ENCODE results near the gene LINGO3.

Gene LINGO3

DNA sequence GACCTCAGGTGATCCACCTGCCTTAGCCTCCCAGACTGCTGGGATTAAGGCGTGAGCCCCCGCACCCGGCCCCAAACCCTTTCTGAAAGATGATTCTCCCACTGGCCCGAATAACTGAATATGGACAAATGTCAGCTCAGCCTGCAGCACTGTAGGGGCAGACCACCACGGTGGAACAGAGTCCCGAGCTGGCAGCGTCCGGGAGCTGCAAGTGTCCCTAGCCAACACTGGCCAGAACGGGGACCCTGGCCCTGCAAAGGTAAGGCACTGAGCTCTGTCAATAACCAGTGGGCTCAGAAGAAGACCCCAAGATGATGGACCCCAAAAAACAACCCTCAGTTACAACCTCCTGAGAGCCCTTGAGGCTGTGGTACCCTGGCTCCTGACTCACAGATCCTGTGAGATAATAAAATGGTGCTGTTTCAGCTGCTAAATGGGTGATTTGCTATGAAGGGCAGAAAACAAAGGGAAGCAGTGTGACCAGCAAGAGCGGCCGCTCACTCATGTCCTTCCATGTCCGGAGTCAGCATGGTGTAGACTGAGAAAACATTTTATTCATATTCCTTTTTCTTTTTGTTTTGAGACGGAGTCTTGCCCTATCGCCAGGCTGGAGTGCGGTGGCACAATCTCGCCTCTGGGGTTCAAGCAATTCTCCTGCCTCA, 18.9 kb upstream of the LINGO3 start:
- no peak for DNase-seq (ENCODE audit: low read depth)

DNA sequence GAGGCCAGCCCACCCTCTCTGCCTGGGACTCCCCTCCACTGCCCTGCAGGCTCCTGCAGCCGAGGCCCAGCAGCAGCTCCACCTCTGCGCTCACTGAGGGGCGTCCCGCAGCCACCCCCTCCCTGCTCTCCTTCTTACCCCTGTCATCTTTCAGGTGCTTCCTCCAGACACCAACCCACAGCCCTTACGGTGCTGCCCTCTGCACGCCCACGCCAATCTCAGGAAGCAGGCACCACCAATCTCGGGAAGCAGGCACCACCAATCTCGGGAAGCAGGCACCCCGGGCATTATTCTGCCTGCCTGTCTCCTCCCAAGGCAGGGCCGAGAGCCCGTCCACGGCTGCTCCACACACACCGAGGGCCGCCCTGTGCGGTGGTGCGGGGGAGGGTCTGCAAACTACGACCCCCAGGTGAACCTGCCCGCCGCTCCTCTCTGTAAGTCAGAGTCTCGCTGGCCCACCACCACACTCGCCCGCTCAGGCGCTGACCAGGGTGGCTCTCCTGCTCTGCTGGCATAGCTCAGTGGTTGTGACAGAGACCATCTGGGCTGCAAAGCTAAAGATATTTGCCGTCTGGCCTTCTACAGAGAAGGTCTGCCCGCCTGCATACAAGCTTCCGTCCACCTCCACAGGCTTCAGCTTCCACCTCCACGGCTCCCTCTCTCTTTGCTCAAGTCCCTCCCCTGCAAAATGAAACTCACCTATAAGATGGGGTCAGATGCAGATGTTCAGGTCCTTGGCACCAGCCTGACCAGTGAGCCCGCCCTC, 17.5 kb upstream of the LINGO3 start:
- no peak for DNase-seq (ENCODE audit: low read depth)

- no peak for DNase-seq (ENCODE audit: low read depth)
Observed at GRCh38 chr19:2324220-2324948, 16.4 kb upstream of the LINGO3 start.

- no peak for DNase-seq (ENCODE audit: low read depth)
Observed at GRCh38 chr19:2323707-2324106, 15.8 kb upstream of the LINGO3 start.

DNA sequence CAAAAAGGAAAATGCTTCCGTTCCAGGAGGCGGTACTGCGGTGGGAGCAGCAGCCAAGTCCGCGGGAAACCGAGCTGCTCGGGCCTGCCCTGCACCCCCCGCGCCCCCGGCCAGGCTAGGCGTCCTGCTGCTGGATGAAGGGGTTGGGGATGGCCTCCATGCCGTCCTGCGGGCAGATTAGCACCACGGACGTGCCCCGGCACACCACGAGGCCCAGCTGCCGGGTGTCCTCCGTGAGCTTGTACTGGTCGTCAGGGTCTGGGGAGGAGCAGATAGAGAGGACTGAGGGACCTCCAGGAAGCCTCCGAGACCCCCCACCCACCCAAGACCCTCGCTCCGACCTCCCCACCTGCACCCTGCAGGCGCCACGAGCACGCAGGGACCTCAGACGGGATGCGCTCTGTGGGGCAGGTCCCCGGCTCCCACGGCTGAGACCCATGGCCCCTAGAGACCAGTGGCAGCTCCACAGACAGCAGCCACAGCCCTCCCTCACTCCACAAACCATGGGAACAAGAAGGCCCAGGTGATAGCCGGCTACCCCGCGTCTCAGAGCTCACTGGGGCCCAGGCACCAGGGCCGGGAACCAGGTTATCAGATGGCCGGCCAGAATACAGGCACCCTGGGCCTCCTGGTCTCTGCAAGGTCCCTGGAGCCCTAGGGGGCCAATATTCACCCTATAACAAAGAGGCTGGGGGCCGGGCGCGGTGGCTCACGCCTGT, 13.8 kb upstream of the LINGO3 start:
- no peak for DNase-seq (ENCODE audit: low read depth)

- DNase-seq (ENCODE audit: low read depth): no peak
Observed at GRCh38 chr19:2320939-2321338, 13.0 kb upstream of the LINGO3 start.

- no peak for DNase-seq (ENCODE audit: low read depth)
Observed at GRCh38 chr19:2320049-2320448, 12.1 kb upstream of the LINGO3 start.

DNA sequence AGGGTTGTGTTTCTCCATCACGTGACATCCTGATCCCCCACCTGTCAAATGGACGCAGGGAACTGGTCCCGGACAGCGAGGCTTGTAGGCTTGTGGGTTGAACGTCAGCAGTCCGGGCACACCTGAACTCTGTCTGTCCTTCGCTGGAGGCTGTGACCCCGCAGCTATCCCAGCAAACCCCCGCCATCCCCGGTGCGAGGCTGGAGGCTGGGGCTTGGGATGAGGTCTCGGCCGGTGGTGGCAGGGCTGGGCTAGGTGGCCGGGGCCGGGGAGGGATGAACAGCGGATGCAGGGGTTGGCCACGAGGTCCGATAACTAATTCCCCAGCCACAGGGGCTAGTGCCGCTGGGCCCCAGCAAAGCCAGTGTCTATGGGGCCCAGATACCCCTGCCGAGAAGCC, 11.6 kb upstream of the LINGO3 start:
- DNase-seq (ENCODE audit: low read depth): no peak

DNA sequence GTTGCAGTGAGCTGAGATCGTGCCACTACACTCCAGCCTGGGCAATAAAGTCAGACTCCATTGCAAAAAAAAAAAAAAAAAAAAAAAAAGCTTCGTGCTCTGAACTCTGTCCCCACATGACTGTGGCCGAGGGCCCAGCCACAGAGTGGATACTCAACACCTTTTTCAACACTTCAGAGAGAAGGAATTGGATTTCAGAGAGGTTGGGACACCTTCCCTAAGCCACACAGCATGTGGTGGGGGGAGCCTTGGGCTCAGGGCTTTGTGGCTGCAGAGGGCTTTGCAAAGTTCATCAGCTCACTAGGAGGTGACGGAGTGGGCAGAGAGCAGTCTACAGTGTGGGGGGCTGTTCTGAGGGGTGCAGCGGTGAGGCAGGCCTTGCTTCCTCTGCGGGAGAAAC, 11.0 kb upstream of the LINGO3 start:
- no peak for DNase-seq (ENCODE audit: low read depth)

DNA sequence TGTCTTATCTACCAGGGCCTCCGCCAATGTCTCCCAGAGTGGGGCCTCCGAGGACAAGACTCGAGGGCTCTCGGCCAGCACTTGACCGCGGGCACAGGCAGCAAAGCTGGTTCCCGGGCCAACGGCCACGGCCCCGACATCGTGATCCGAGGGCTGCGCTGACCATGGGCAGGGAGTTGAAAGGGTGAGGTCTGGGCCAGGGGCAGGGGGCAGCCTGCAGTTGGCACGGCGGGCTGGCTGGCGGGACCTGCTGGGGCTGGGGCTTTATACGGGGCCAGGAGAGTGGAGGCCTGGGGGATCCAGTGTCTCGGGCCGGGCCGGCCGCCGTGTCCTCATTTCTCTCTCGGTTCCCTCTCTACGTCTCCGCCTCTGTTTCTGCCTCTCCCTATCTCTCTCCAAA, 9.8 kb upstream of the LINGO3 start:
- DNase-seq (ENCODE audit: low read depth): no peak

DNA sequence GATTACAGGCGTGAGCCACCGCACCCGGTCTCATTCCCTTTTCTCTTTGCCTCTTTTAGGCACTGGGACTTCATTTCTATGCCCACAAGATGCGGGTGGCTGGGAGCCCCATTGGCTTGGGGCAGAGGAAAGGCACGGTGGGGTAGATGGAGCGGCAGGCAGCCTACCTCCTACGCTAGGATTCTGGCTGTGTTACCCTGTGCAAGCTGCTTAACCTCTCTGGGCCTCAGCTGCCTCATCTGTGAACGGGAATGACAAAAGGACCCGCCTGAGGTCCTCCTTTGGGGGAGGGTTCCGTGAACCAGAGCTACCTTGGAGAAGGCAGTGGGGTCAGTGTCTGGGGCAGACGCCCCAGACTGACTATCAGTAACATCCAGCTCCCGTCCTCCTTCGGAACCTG, 9.3 kb upstream of the LINGO3 start:
- DNase-seq (ENCODE audit: low read depth): no peak

DNA sequence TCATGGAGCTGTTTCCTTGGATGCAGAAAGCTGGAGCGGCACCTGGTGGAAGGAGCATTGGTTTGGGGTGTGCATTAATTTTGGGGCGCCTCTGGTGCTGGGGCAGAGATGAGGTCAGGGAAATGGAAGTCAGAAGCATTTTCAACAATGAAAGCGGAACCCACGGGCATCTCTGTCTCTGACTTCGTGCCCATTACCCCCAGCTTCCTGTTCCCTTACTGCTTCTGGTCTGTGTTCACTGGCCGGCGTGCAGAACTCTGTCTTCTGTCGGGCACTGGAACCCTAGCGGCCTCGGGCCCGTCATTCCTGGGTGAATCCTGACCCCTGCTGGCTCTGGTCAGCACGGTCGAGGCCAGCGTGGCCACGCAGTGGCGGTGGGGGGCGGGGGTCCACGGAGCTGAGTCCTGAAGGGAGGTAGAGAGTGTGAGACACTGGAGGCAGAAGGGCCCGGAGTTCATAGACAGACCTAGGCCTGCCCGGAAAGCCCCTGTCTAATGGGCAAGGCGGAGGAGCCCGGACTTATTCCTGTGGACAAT, 7.9 kb upstream of the LINGO3 start:
- DNase-seq (ENCODE audit: low read depth): no peak

DNA sequence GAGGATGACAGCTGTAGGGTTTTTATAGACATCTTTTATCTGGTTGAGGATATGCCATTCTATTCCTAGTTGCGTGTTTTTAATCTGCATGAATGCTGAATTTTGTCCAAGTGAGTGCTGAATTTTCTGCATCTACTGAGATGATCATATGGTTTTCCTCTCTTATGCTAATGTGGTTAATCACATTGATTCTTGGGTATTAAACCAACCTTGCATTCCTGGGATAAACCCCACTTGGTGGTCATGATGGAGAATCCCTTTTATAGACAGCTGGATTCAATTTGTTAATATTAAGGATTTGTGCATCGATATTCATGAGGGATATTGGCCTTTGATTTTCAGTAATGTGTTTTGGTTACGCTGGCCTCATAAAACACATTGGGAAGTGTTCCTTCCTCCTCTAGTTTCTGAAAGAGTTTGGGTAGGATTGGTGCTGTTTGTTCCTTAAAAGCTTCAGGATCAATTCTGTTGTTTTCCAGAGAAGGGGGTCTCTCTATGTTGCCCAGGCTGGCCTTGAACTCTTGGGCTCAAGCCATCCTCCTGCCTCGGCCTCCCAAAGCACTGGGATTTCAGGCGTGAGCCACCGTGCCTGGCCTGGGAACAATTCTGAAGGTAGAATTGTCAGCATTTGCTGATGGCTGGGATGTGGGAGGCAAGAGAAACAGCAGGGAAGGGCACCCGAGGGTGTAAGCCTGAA, 7.3 kb upstream of the LINGO3 start:
- DNase-seq (ENCODE audit: low read depth): no peak

DNA sequence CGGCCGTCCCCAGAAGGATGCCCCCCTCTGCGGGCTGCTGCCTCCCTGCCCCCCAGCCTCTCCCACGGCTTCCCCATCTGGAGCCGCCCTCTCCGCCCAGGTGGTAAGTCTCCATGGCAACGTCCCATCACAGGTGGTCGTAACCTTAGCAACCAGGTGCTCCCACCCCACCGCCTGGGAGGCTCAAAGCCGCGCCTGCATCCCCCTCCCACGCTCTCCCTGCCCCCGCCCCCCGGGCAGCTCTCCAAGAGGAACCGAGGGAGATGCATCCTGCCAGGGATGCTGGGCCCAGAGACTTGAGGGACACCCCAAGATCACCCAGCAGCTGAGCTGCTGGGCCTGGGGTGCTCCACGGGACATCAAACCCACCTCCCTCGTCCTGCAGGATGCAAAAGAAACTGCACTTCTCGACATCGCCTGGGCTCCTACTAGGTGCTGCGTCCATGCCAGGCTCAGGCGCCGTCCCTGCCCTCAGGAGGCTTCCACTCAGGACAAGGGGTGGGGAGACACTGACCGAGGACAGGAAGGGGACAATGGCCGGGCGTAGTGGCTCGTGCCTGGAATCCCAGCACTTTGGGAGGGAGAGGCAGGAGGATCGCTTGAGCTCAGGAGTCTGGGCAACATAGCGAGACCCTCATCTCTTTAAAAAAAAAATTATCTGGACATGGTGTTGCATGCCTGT, 5.0 kb upstream of the LINGO3 start:
- no peak for DNase-seq (ENCODE audit: low read depth)

DNA sequence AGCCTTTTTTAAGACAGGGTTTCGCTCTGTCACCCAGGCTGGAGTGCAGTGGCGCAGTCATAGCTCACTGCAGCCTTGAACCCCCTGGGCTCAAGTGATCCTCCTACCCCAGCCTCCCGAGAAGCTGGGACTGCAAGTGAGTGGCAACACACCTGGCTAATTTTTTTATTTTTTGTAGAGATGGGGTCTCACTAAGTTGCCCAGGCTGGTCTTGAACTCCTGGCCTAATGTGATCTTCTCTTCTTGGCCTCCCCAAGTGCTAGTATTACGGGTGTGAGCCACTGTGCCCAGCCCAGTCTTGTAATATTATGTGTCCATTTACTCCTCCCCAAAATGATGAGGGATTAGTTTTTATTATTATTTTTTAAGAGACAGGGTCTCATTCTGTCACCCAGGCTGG, 3.1 kb upstream of the LINGO3 start:
- no peak for DNase-seq (ENCODE audit: low read depth)

- DNase-seq (ENCODE audit: low read depth): no peak
Observed at GRCh38 chr19:2309734-2310362, 1.9 kb upstream of the LINGO3 start.

DNA sequence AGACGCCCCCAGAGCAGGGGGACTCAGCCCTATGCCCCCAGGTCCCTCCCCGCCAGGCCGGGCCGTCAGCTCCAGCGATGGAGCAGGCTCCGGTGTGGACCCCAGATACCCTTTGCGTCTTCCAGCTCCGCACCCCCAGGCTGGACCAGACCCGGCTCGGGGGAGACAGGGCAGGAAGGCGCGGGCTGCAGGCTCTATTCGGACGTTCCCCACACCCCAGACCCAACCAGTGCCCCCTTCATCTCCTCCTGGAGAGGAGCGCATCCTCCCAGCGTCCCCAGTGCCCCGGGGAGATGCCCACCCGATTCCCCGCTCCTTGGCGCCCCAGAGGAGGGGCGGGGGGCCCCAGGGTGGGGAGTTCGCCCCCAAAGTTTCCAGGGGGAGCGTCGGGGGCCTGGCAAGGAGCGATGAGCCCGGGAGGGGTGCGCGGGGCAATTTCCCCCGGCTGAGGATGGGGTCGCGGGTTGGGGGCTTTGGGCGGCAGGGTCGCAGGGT, 389 bp downstream of the LINGO3 start:
- no peak for DNase-seq (ENCODE audit: low read depth)

DNA sequence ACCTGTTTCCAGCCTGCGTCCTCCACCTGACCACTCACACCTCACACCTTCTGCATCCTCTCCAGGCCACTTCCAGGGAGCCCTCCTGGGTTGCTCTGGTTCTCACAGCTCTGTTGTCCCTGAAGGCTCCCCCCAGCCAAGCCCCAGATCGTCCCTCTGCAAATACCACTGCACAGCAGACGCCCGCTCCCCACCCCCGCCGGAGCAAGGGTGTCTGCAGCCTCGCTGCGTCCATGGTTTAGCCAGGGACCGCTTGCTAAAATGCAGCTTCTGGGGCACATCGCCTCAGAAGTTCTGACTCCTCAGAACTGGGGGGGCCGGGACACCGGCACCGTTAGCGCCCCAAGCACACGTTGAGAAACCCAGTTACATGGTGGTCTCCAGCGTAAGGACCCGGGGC, 983 bp downstream of the LINGO3 start:
- DNase-seq (ENCODE audit: low read depth): no peak

GRCh38 chr19:2306281-2306806, 1.6 kb downstream of the LINGO3 start:
- DNase-seq (ENCODE audit: low read depth): no peak
